Measurements from ENCODE around the gene FGD5. TPM values are rescaled to one million over a fixed set of nuclear protein-coding genes. Genes with fewer than 3 reads are reported as not detected.
A peak's percentile ranks its signal among the peaks of the same experiment; 100 is the strongest.

The FGD5 gene
- total RNA-seq, 1 donor from 2014 or later: 0.24 TPM

- peak; percentile 80 for DNase-seq (ENCODE audit: low spot score)
- Histone ChIP-seq H3K4me3 (no peak overlapping the region), H3K9ac (no peak overlapping the region), H3K4me2 (no peak overlapping the region), H3K36me3 (no peaks in the 10 kb centered on the region), H2AFZ (replicated peaks) (no peak overlapping the region), H3K9me3 (ENCODE audit: low read depth) (peaks cover 7% of the 10 kb centered on the region), H3K79me2 (ENCODE audit: low read depth) (no peaks in the 10 kb centered on the region), H3K27ac (no peak overlapping the region), H3F3A (ENCODE audit: low read depth) (no peaks in the 10 kb centered on the region), H4K20me1 (ENCODE audit: low read depth) (no peaks in the 10 kb centered on the region), H3K4me1 (peaks cover 8% of the 10 kb centered on the region), H3K27me3 (no peaks in the 10 kb centered on the region)
- Mint-ChIP-seq H3K9me3 (peaks cover 7% of the 10 kb centered on the region), H3K4me3 (no peak overlapping the region), H3K36me3 (no peaks in the 10 kb centered on the region), H3K27me3 (ENCODE audit: insufficient read depth, low read depth) (peaks cover 2% of the 10 kb centered on the region), H3K27ac (no peak overlapping the region), H3K4me1 (peaks cover 8% of the 10 kb centered on the region)
- peak; percentile 85 for TF ChIP-seq CTCF (IDR thresholded peaks at IDR 0.05)
- TF ChIP-seq EZH2phosphoT487 (IDR thresholded peaks at IDR 0.05): no peak
- no peak for TF ChIP-seq EZH2 (IDR thresholded peaks at IDR 0.05)
Measured at GRCh38 chr3:14780927-14781507, 37.7 kb upstream of the FGD5 start.

- no peak overlapping the region for H3K9ac ChIP-seq
- H3K27ac Mint-ChIP-seq: no peak overlapping the region
- no peaks in the 10 kb centered on the region for H3K36me3 ChIP-seq
- no peak overlapping the region for H3K4me3 Mint-ChIP-seq
- peaks cover 7% of the 10 kb centered on the region for H3K9me3 Mint-ChIP-seq
- no peaks in the 10 kb centered on the region for H3K79me2 ChIP-seq (ENCODE audit: low read depth)
- no peaks in the 10 kb centered on the region for H4K20me1 ChIP-seq (ENCODE audit: low read depth)
- no peak overlapping the region for H3K4me3 ChIP-seq
- H3K9me3 ChIP-seq (ENCODE audit: low read depth): peaks cover 7% of the 10 kb centered on the region
- peaks cover 8% of the 10 kb centered on the region for H3K4me1 Mint-ChIP-seq
- TF ChIP-seq CTCF (IDR thresholded peaks at IDR 0.05) (no peak), EZH2 (IDR thresholded peaks at IDR 0.05) (no peak), EZH2phosphoT487 (IDR thresholded peaks at IDR 0.05) (no peak)
- H3F3A ChIP-seq (ENCODE audit: low read depth): no peaks in the 10 kb centered on the region
- H3K27ac ChIP-seq: no peak overlapping the region
- H3K27me3 Mint-ChIP-seq (ENCODE audit: insufficient read depth, low read depth): peaks cover 4% of the 10 kb centered on the region
- H3K36me3 Mint-ChIP-seq: no peaks in the 10 kb centered on the region
- H3K4me2 ChIP-seq: no peak overlapping the region
- H2AFZ ChIP-seq (replicated peaks): no peak overlapping the region
- peaks cover 8% of the 10 kb centered on the region for H3K4me1 ChIP-seq
- H3K27me3 ChIP-seq: no peaks in the 10 kb centered on the region
- no peak for DNase-seq (ENCODE audit: low spot score)
Measured at GRCh38 chr3:14783480-14784086, 35.2 kb upstream of the FGD5 start.

- Histone ChIP-seq H3K36me3 (no peaks in the 10 kb centered on the region), H3K27ac (no peak overlapping the region), H3K4me1 (peaks cover 8% of the 10 kb centered on the region), H3K9ac (no peak overlapping the region), H3K9me3 (ENCODE audit: low read depth) (peaks cover 1% of the 10 kb centered on the region), H3K27me3 (no peaks in the 10 kb centered on the region), H3K79me2 (ENCODE audit: low read depth) (no peaks in the 10 kb centered on the region), H3F3A (ENCODE audit: low read depth) (no peaks in the 10 kb centered on the region), H3K4me3 (no peak overlapping the region), H4K20me1 (ENCODE audit: low read depth) (no peaks in the 10 kb centered on the region), H2AFZ (replicated peaks) (no peak overlapping the region), H3K4me2 (peak overlapping the region; percentile 38)
- Mint-ChIP-seq H3K27ac (no peak overlapping the region), H3K27me3 (ENCODE audit: insufficient read depth, low read depth) (peaks cover 4% of the 10 kb centered on the region), H3K9me3 (peaks cover 2% of the 10 kb centered on the region), H3K4me1 (peaks cover 8% of the 10 kb centered on the region), H3K4me3 (no peak overlapping the region), H3K36me3 (no peaks in the 10 kb centered on the region)
- DNase-seq (ENCODE audit: low spot score): peak; percentile 51
- no peak for TF ChIP-seq EZH2phosphoT487 (IDR thresholded peaks at IDR 0.05)
- TF ChIP-seq CTCF (IDR thresholded peaks at IDR 0.05): no peak
- no peak for TF ChIP-seq EZH2 (IDR thresholded peaks at IDR 0.05)
Measured at GRCh38 chr3:14784087-14784681, 34.6 kb upstream of the FGD5 start.

Data from neural progenitor cell (in vitro differentiated cells).